ENCODE measurements around the gene GRAMD1A. TPM values are rescaled to one million over a fixed set of nuclear protein-coding genes. Genes with fewer than 3 reads are reported as not detected.

GRAMD1A gene
- total RNA-seq, 1 experiment from 2014 or later, result 62.7 TPM

- ChIA-PET POLR2A (ENCODE audit: unreplicated experiment) (interaction anchor here (0.7 kb wide), 1 partner anchor 141 kb away, joined by 4 read pairs; no protein-coding TSS in a partner anchor), CTCF (no interaction called here)
- Histone ChIP-seq H3K79me2 (ENCODE audit: low read depth) (no peaks in the 10 kb centered on the region), H3K27me3 (ENCODE audit: insufficient read depth, low read depth) (peaks cover 5% of the 10 kb centered on the region; the same call in 1 of the 2 replicates), H2AFZ (no peak overlapping the region), H3K9me3 (ENCODE audit: insufficient read depth, low read depth) (no peaks in the 10 kb centered on the region), H3K36me3 (ENCODE audit: low read depth) (no peaks in the 10 kb centered on the region), H3K4me3 (no peak overlapping the region), H4K20me1 (ENCODE audit: insufficient read depth) (no peaks in the 10 kb centered on the region), H3K27ac (no peak overlapping the region), H3K4me1 (replicated peaks; ENCODE audit: insufficient read depth) (no peaks in the 10 kb centered on the region), H3K9me2 (ENCODE audit: insufficient read depth) (no peaks in the 10 kb centered on the region), H3F3A (ENCODE audit: insufficient read depth, low read depth) (no peaks in the 10 kb centered on the region), H3K4me2 (no peak overlapping the region)
- intact Hi-C loops (cut with micrococcal nuclease; ENCODE audit: unreplicated experiment), result no loop called here
- no peak for DNase-seq
- BruUV-seq (replicated peaks), result no TSS peak
- TF ChIP-seq CTCF (conservative IDR thresholded peaks at IDR 0.05), result no peak
- TF ChIP-seq EZH2 (IDR thresholded peaks at IDR 0.05; ENCODE audit: low read depth), result no peak
Observed at GRCh38 chr19:35076026-35076370, 75.9 kb downstream of the GRAMD1A start.

Other genes starting within 250 kb of the GRAMD1A start
- 9.2 and 12.4 TPM in 2 replicates for gene ZNF599, start 227.1 kb upstream of the GRAMD1A start, total RNA-seq (2021)
- gene ZNF30, start 73.4 kb upstream of the GRAMD1A start, total RNA-seq (2021), result 1.3 and 1.9 TPM in 2 replicates
- 3.5 and 4.1 TPM in 2 replicates for gene ZNF792, start 36.1 kb upstream of the GRAMD1A start, total RNA-seq (2021)
- gene SCN1B, start 30.1 kb downstream of the GRAMD1A start, total RNA-seq (2021), result 2.4 and 3.0 TPM in 2 replicates
- gene HPN, start 41.4 kb downstream of the GRAMD1A start, total RNA-seq (2021), result 12.3 and 19.2 TPM in 2 replicates
- 240 and 287 TPM in 2 replicates for gene FXYD3, start 115.5 kb downstream of the GRAMD1A start, total RNA-seq (2021)
- gene LGI4, start 134.7 kb downstream of the GRAMD1A start, total RNA-seq (2021), result 1.2 and 1.3 TPM in 2 replicates
- not detected in 2 replicates for gene FXYD1, start 138.5 kb downstream of the GRAMD1A start, total RNA-seq (2021)
- not detected in 2 replicates for gene FXYD7, start 142.9 kb downstream of the GRAMD1A start, total RNA-seq (2021)
- gene FXYD5, start 154.4 kb downstream of the GRAMD1A start, total RNA-seq (2021), result 137 and 181 TPM in 2 replicates
- gene FAM187B, start 228.4 kb downstream of the GRAMD1A start, total RNA-seq (2021), result not detected in 2 replicates
- gene LSR, start 248.7 kb downstream of the GRAMD1A start, total RNA-seq (2021), result 131 and 145 TPM in 2 replicates

Data from PC-9 (cell line).